Effector memory CD4-positive, alpha-beta T cell (primary cell): ENCODE data around the gene C10orf120.
A peak's percentile ranks its signal among the peaks of the same experiment; 100 is the strongest.

Source experiments
- DNase-seq, 3 donors: peaks; one replicate each; pipeline ENCODE4 v3.0.0-alpha.2; 2020
- H3K27ac ChIP-seq: 2 replicates; pipeline ENCODE4 v1.7.0; 2013; ENCODE audit warnings: mild to moderate bottlenecking, low read length, moderate library complexity; ENCODE audit not compliant: insufficient read depth, poor library complexity, severe bottlenecking
- H3K27me3 ChIP-seq: replicated peaks from 2 replicates; pipeline ENCODE4 v1.7.0; 2013; ENCODE audit warnings: mild to moderate bottlenecking, low read length; ENCODE audit not compliant: insufficient read depth, control insufficient read depth, poor library complexity, severe bottlenecking
- H3K36me3 ChIP-seq: 2 replicates; pipeline ENCODE4 v1.7.0; 2013; ENCODE audit warnings: mild to moderate bottlenecking, low read length, moderate library complexity; ENCODE audit not compliant: control insufficient read depth, insufficient read depth
- H3K4me1 ChIP-seq: 2 replicates; pipeline ENCODE4 v1.7.0; 2013; ENCODE audit warnings: low read length, mild to moderate bottlenecking; ENCODE audit not compliant: control insufficient read depth, insufficient read depth, poor library complexity, severe bottlenecking
- H3K4me3 ChIP-seq: 2 replicates; pipeline ENCODE4 v1.7.0; 2013; ENCODE audit warnings: low read length, low read depth, mild to moderate bottlenecking; ENCODE audit not compliant: insufficient read depth, poor library complexity, severe bottlenecking
- H3K9me3 ChIP-seq: 2 replicates; pipeline ENCODE4 v1.7.0; 2013; ENCODE audit warnings: mild to moderate bottlenecking, low read length, moderate library complexity; ENCODE audit not compliant: control insufficient read depth

The C10orf120 gene

DNA sequence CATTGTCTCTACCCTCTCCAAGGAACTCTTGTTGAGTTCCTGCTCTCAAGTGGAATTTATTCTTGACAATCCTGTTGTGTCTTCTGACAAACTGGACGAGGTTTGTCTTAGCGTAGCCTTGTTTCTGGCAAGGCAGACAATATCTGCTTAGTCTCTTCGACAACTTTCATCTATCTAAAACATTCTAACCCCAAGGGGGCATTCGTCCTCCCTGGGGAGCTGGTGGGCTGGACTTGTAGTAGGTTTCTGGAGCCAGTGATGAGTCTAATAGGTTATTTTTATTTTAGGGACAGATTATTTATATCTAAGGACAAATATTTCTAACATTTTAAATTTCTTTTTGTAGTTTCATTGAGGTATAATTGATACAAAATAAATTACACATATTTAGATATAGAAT lies 7.3 kb upstream of the C10orf120 start:
- no peaks in the 10 kb centered on the region for H3K9me3 ChIP-seq
- no peak overlapping the region for H3K4me3 ChIP-seq
- no peaks in the 10 kb centered on the region for H3K27me3 ChIP-seq
- no peak overlapping the region for H3K27ac ChIP-seq
- no peaks in the 10 kb centered on the region for H3K36me3 ChIP-seq
- no peaks in the 10 kb centered on the region for H3K4me1 ChIP-seq
- no peak for DNase-seq

DNA sequence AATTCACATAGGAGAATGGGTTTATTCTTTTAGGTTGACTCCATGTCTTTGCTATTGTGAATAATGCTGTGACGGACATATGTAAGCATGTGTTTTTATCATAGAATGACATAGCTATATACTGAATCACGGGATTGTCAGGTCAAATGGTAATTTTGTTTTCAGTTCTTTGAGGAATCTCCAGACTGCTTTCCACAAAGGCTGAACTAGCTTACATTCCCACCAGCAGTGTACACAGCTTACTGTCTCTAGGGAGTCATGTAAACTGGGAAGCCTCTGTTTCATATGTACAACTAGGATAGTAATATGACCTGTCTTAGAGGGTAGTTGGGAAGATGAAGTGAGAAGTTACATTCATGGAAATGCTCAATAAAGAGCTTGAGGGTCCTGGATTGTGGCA lies 6.8 kb upstream of the C10orf120 start:
- no peak overlapping the region for H3K27ac ChIP-seq
- no peak for DNase-seq
- H3K4me1 ChIP-seq = no peaks in the 10 kb centered on the region
- H3K9me3 ChIP-seq = no peaks in the 10 kb centered on the region
- no peak overlapping the region for H3K4me3 ChIP-seq
- no peaks in the 10 kb centered on the region for H3K27me3 ChIP-seq
- no peaks in the 10 kb centered on the region for H3K36me3 ChIP-seq

DNA sequence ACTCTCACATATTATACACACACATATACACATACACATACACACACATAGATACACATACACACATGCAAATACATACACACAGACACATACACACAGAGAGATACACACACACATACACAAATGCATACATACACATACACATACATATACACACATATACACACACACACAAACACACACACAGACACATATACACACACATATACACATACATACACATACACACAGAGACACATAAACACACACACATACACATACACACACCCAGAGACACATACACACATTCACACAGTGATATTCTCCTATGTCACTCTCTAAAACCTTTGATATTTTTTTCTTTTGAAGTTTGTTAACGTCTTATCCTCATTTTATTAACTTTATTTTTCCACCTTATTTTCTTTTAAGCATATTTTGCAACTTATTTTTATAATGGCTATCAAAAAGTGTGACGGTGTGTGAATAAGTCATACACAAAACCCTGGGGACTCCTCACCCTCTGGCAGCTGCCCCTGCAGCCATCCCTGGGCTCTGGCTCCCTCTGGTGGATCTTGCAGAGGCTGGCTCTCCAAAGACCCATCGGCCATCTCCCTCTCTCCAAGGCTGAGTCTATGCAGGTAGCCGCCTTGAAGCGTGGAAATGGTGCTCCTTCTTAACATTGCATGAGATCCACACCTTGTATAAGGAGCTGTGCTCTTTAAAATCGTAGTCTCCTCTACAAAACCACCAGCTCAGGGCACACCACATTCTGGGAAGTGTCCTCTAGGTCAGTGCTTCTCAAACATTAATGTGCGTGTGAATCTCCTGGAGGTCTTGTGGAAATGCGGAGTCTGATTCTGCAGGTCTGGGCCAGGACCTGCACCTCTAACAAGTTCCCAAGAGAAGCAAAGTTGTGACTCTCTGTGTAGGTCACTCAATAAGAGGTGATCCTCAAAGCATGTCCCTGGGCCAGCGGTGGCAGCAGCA lies 4.1 kb upstream of the C10orf120 start:
- Histone ChIP-seq H3K9me3 (no peaks in the 10 kb centered on the region), H3K4me3 (no peak overlapping the region), H3K36me3 (no peaks in the 10 kb centered on the region), H3K27ac (no peak overlapping the region), H3K4me1 (no peaks in the 10 kb centered on the region), H3K27me3 (no peaks in the 10 kb centered on the region)
- DNase-seq = peak; percentile 2 to 5 (median 2)

DNA sequence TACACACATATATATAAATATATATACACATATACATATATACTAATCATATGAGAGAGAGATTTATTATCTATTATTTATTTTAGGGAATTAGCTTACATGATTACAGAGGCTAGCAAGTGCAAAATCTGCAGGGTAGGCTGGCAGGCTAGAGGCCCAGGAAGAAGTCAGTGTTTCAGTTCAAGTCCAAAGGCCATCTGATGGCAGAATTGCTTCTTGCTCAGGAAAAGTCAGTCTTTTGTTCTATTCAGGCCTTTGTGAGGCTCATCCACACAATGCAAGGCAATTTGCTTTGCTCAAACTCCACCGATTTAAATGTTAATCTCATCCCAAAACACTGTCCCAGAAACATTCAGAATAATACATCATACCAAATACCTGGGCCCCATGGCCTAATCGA lies 2.6 kb upstream of the C10orf120 start:
- DNase-seq = no peak
- Histone ChIP-seq H3K4me3 (no peak overlapping the region), H3K9me3 (no peaks in the 10 kb centered on the region), H3K27ac (no peak overlapping the region), H3K4me1 (no peaks in the 10 kb centered on the region), H3K27me3 (no peaks in the 10 kb centered on the region), H3K36me3 (no peaks in the 10 kb centered on the region)

DNA sequence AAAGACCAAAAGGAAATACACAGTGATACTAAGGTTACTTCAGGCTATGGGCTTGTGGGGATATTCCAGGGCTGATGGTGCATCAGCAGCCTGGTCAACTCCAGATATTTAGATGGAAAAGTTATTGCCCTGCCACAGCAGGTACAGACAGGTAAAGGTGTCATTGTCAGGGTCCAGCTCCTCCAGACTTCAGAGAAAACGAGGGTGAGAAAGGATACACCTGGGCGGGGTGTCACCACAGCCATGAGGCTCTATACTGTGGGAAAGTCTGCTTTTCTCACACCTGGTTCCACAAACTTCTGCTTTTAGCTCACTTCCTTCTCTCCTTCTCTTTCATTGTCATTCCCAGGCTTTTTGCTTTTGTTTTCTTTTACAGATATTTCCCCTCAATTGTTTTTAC lies 2.0 kb upstream of the C10orf120 start:
- H3K27me3 ChIP-seq = no peaks in the 10 kb centered on the region
- H3K27ac ChIP-seq = no peak overlapping the region
- no peaks in the 10 kb centered on the region for H3K9me3 ChIP-seq
- no peak for DNase-seq
- H3K4me1 ChIP-seq = no peaks in the 10 kb centered on the region
- no peak overlapping the region for H3K4me3 ChIP-seq
- no peaks in the 10 kb centered on the region for H3K36me3 ChIP-seq

DNA sequence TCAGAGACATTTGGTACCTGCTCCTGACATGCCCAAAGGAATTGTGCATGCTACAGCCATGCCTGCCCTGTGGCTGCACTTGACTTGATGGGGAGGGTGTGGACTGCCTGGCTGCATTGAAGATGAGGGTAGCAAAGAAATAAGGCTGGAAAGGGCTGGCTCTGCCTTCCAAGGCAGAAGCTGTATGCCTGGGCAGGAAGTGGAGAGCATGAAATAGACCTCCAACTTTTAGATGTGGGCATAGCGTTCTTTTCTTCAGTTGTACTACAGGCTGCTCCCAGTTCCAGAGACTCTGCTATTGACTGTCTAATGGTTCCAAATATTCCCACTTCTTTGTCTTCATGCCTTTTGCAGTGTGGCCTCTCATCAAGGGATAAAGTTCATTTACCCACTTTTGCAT lies 3.0 kb downstream of the C10orf120 start:
- Histone ChIP-seq H3K36me3 (no peaks in the 10 kb centered on the region), H3K9me3 (no peaks in the 10 kb centered on the region), H3K27ac (no peak overlapping the region), H3K4me3 (no peak overlapping the region), H3K4me1 (no peaks in the 10 kb centered on the region), H3K27me3 (no peaks in the 10 kb centered on the region)
- DNase-seq = no peak

DNA sequence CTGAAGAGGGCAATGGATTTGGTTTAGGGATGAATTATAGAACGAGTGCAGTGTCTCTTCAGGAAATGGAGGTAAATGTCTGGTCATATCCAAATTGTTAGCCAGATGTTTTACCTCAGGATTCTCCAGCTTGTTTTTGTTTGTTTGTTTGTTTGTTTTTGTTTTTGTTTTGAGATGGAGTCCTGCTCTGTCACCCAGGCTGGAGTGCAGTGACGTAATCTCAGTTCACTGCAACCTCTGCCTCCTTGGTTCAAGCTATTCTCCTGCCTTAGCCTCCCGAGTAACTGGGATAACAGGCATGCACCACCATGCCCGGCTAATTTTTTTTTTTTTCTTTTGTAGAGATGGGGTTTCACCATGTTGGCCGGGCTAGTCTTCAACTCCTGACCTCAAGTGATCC lies 6.9 kb downstream of the C10orf120 start:
- Histone ChIP-seq H3K4me3 (no peak overlapping the region), H3K4me1 (no peaks in the 10 kb centered on the region), H3K27me3 (no peaks in the 10 kb centered on the region), H3K36me3 (no peaks in the 10 kb centered on the region), H3K9me3 (no peaks in the 10 kb centered on the region), H3K27ac (no peak overlapping the region)
- no peak for DNase-seq

DNA sequence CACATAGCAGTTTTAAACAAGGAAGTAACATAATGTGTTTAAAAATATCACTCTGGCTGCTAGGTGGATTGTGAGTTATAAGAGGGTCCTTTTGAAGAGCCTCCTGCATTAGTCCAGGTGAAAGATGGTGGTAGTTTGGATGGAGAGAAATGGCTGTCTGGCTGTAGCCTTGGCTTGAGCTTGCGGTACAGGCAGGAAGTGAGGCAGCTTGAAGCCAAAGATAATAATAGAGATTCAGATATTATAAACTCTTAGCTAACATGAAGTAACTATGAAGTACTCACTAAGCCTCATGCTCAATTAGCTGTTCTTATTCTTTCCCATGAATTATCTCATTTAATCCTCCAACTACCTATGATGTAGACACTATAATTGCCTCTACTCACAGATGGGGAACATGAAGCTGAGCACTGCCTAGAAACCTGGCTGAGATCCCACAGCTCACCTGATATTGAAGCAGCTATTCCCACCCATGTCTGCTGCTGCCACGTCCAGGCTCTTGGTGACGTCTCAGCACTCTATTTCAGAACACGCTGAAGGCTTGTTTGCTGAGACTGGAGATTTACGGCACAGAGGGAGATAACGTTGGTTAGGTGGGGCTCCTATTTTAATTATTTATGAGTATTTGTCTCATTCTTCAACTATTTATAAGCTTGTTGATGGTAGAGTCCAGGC lies 10.4 kb downstream of the C10orf120 start:
- H3K9me3 ChIP-seq = no peaks in the 10 kb centered on the region
- no peaks in the 10 kb centered on the region for H3K36me3 ChIP-seq
- no peaks in the 10 kb centered on the region for H3K27me3 ChIP-seq
- no peak overlapping the region for H3K27ac ChIP-seq
- no peak for DNase-seq
- no peak overlapping the region for H3K4me3 ChIP-seq
- no peaks in the 10 kb centered on the region for H3K4me1 ChIP-seq

DNA sequence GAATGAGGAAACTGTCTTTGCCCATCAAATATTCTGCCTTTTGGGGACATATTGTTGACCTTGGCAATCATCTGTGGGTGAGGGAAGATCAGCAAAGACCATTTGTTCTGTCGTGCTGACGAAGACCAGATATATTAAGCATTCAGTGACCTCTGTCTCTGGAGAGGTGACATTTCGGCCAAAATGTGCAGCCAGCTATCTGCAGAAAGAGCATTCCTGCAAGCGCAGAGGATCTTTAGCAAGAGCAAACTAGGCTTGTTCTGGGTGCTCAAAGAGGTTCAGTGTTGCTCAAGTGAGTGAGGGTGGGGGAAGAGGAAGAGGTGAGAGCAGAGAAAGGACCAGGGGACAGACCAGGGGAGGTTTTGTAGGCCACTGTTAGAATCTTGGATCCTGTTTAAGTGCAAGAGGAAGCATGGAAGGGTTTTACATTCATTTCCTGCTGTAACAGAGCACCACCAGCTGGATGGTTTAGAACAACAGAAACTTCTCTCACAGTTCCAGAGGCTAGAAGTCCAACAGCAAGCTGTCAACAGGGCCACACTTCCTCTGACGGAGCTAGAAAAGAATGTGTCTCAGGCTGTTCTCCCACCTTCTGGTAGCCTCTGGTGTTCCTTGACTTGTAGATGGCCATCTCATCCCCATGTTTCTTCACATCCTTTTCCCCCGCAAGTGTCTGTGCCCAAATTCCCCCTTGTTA lies 11.2 kb downstream of the C10orf120 start:
- Histone ChIP-seq H3K27ac (no peak overlapping the region), H3K27me3 (no peaks in the 10 kb centered on the region), H3K9me3 (no peaks in the 10 kb centered on the region), H3K4me3 (no peak overlapping the region), H3K36me3 (no peaks in the 10 kb centered on the region), H3K4me1 (no peaks in the 10 kb centered on the region)
- DNase-seq = no peak

DNA sequence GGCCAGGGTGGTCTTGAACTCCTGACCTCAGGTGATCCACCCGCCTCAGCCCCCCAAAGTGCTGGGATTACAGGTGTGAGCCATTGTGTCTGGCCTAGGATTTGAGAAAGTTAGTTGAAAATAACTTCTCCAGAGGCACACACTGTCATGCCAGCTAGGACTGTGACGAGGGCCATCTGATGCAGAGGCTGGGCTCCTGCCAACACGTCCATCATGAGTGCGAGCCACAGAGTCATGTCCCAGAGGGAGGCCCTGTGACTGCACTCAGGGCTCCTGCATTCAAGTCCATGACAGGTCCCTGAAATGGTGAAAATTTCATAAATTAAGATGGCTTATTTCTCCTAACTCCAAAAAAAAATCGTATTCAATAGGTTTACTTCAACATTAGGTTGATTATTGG lies 17.1 kb downstream of the C10orf120 start:
- no peak overlapping the region for H3K27ac ChIP-seq
- no peaks in the 10 kb centered on the region for H3K27me3 ChIP-seq
- H3K36me3 ChIP-seq = no peaks in the 10 kb centered on the region
- H3K4me3 ChIP-seq = no peak overlapping the region
- no peaks in the 10 kb centered on the region for H3K9me3 ChIP-seq
- DNase-seq = no peak
- no peaks in the 10 kb centered on the region for H3K4me1 ChIP-seq
